Prostate gland (tissue), 2 donors: Measurements from ENCODE around the gene UGCG.

Experiments used
- POLR2AphosphoS5 ChIP-seq: sonication (generic); formaldehyde crosslinking; IDR thresholded peaks from one replicate; pipeline ENCODE4 v1.6.1; 2017; ENCODE audit warnings: antibody characterized with exemption
- TF ChIP-seq, protein P1 (sequence below), 4 experiments: fragments of 200-600 bp in 2 of 4; fragments of 450-650 bp in 2 of 4; sonication (generic) in 2 of 4; IDR thresholded peaks; 1 replicate in 3 of 4; 2 replicates in 1 of 4; pipeline ENCODE4 v1.5.1; 2016 to 2019; ENCODE audit warnings: antibody characterized with exemption in 4 of 4, mild to moderate bottlenecking in 2 of 4, moderate library complexity in 2 of 4

DNA sequence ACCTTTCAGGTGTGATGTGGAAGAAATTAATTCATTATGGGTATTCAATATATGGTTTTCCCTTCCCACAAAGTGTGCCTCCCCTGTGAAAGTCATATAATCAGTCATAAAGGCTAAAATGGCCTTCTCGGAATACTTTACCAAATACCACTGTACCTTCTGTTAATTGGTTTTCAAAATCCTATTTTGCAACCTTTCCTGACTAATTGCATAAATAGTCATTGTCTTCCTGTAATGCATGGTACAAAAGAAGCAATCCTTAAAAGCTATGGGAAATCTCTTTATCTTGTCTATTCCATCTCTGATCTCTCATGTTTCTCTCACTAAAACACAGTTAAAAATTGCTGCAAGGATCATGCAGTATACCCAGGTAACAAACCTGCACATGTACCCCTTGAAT, 44.3 kb upstream of the UGCG start:
- TF ChIP-seq, protein P1, sequence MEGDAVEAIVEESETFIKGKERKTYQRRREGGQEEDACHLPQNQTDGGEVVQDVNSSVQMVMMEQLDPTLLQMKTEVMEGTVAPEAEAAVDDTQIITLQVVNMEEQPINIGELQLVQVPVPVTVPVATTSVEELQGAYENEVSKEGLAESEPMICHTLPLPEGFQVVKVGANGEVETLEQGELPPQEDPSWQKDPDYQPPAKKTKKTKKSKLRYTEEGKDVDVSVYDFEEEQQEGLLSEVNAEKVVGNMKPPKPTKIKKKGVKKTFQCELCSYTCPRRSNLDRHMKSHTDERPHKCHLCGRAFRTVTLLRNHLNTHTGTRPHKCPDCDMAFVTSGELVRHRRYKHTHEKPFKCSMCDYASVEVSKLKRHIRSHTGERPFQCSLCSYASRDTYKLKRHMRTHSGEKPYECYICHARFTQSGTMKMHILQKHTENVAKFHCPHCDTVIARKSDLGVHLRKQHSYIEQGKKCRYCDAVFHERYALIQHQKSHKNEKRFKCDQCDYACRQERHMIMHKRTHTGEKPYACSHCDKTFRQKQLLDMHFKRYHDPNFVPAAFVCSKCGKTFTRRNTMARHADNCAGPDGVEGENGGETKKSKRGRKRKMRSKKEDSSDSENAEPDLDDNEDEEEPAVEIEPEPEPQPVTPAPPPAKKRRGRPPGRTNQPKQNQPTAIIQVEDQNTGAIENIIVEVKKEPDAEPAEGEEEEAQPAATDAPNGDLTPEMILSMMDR (IDR thresholded peaks at IDR 0.05) = no peak
- no peak for TF ChIP-seq POLR2AphosphoS5
